Upper lobe of left lung (tissue), 4 donors: ENCODE data around the gene TMEM97.

Experiments
- CTCF ChIP-seq, 6 experiments: fragments of 450-650 bp in 4 of 6; fragments of 200-600 bp in 2 of 6; sonication (generic) in 2 of 6; IDR thresholded peaks; one replicate each; pipeline ENCODE4 v1.5.1; 2016 to 2019; ENCODE audit warnings: antibody characterized with exemption in 6 of 6
- EP300 ChIP-seq, 4 donors: sonication (generic); formaldehyde crosslinking; IDR thresholded peaks; one replicate each; pipeline ENCODE4 v1.5.1; 2017; ENCODE audit warnings: antibody characterized with exemption in 4 of 4, control low read depth in 2 of 4
- POLR2A ChIP-seq, 4 donors: fragments of 450-650 bp; IDR thresholded peaks; one replicate each; pipeline ENCODE4 v1.5.1; 2016 to 2017; ENCODE audit warnings: antibody characterized with exemption in 4 of 4, mild to moderate bottlenecking in 2 of 4
- POLR2AphosphoS5 ChIP-seq, 2 donors: sonication (generic); formaldehyde crosslinking; IDR thresholded peaks; one replicate each; pipeline ENCODE4 v1.5.1; 2017; ENCODE audit warnings: antibody characterized with exemption in 2 of 2

GRCh38 chr17:28340374-28340773 is 21.4 kb downstream of the TMEM97 start:
- TF ChIP-seq POLR2A (IDR thresholded peaks at IDR 0.05) = no peak
- no peak for TF ChIP-seq CTCF (IDR thresholded peaks at IDR 0.05)
- no peak for TF ChIP-seq POLR2AphosphoS5 (IDR thresholded peaks at IDR 0.05)
- no peak for TF ChIP-seq EP300 (IDR thresholded peaks at IDR 0.05)
